GM12878 (cell line): ENCODE data around the gene CCDC88C.
"Not testable (repeated sequence)": the region's sequence is repeated elsewhere in the genome, so short reads cannot be mapped to it uniquely, and the experiment has no call there.

Experiments
- BCL11A ChIP-seq: IDR thresholded peaks from 2 replicates; pipeline ENCODE4 v1.6.1; 2011; ENCODE audit warnings: low read depth, low read length
- CTCF ChIP-seq, 3 experiments: IDR thresholded peaks in 2 of 3; conservative IDR thresholded peaks in 1 of 3; 2 replicates each; pipeline ENCODE4 v1.5.1; 2011; ENCODE audit warnings: low read depth in 3 of 3, low read length in 3 of 3, mild to moderate bottlenecking in 3 of 3, control low read depth in 2 of 3, moderate library complexity in 2 of 3, inconsistent platforms in 1 of 3, mixed read lengths in 1 of 3; ENCODE audit not compliant: control insufficient read depth in 2 of 3, insufficient read depth in 1 of 3; ENCODE audit errors: extremely low read depth in 1 of 3
- NBN ChIP-seq: fragments of 450-650 bp; IDR thresholded peaks from 2 replicates; pipeline ENCODE4 v1.6.1; 2016
- RCOR1 ChIP-seq: conservative IDR thresholded peaks from 2 replicates; pipeline ENCODE4 v1.6.1; 2012; ENCODE audit warnings: low read depth, low read length, improper control_type of control experiment
- SMC3 ChIP-seq: IDR thresholded peaks from 2 replicates; pipeline ENCODE4 v1.6.1; 2011; ENCODE audit warnings: low read length, improper control_type of control experiment, borderline replicate concordance
- ZNF24 ChIP-seq: fragments of 450-650 bp; IDR thresholded peaks from 2 replicates; pipeline ENCODE4 v1.6.1; 2017; ENCODE audit warnings: antibody characterized with exemption, mild to moderate bottlenecking
- TF ChIP-seq, protein P1 (sequence below): IDR thresholded peaks from 2 replicates; pipeline ENCODE4 v1.6.1; 2012; ENCODE audit warnings: low read depth, low read length, improper control_type of control experiment

GRCh38 chr14:91245616-91246015, 172.0 kb downstream of the CCDC88C start:
- TF ChIP-seq BCL11A; ZNF24; CTCF (IDR thresholded peaks at IDR 0.05 in 2 of 3, conservative IDR thresholded peaks at IDR 0.05 in 1 of 3; ENCODE audit: control insufficient read depth in 2 of 3, extremely low read depth in 1 of 3, insufficient read depth in 1 of 3, low read depth in 3 of 3, low read length in 3 of 3); RCOR1; NBN; SMC3: not testable (repeated sequence)
- TF ChIP-seq, protein P1, sequence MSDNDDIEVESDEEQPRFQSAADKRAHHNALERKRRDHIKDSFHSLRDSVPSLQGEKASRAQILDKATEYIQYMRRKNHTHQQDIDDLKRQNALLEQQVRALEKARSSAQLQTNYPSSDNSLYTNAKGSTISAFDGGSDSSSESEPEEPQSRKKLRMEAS = not testable (repeated sequence)
